ENCODE results near the gene MTCL1.

MTCL1 gene

DNA sequence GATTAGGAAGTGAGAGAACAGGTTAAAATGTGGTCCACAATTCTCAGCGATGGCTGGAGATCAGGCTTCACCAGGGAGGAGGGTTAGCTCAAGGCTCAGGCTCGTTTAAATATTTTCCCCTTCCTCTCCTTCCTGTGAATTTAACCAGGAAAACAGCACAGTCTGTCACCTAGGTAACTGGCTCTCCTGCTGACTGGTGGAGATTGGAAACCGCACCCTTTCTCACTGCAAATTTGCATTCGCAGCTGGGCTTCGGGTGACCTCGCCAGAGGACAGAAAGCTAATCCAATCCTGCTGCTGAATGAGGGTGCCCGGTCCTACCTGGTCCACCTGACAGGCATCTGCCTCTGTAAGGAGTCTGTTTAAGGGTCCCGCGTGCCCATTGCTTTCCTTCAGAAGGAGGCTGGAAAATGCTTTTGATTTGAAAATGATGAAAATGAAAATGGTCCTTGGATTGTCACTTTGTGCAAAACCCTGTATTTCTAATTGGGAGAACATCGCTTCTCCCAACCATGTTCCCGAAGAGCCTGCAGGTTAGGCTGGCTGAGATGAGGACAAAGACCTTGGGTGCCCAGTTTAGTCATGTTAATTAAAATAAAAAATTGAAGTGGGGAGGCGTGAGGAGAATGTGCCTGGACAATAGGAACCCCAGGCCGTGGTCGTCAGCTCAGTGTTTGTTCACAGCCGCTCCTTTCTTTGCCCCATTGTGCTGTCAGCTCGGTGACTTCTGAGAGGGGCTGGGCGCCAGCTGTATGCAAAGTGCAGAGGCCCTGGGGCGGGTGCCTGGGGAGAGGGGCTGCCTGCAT, 43.4 kb upstream of the MTCL1 start:
- no peak for TF ChIP-seq ZFX (IDR thresholded peaks at IDR 0.05)
- TF ChIP-seq, protein P1, sequence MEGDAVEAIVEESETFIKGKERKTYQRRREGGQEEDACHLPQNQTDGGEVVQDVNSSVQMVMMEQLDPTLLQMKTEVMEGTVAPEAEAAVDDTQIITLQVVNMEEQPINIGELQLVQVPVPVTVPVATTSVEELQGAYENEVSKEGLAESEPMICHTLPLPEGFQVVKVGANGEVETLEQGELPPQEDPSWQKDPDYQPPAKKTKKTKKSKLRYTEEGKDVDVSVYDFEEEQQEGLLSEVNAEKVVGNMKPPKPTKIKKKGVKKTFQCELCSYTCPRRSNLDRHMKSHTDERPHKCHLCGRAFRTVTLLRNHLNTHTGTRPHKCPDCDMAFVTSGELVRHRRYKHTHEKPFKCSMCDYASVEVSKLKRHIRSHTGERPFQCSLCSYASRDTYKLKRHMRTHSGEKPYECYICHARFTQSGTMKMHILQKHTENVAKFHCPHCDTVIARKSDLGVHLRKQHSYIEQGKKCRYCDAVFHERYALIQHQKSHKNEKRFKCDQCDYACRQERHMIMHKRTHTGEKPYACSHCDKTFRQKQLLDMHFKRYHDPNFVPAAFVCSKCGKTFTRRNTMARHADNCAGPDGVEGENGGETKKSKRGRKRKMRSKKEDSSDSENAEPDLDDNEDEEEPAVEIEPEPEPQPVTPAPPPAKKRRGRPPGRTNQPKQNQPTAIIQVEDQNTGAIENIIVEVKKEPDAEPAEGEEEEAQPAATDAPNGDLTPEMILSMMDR (conservative IDR thresholded peaks at IDR 0.05): no peak
- H3K27ac ChIP-seq: no peak overlapping the region

- no peak overlapping the region for H3K27ac ChIP-seq
- TF ChIP-seq ZFX (IDR thresholded peaks at IDR 0.05): no peak
- TF ChIP-seq, protein P1 (conservative IDR thresholded peaks at IDR 0.05): no peak
These were observed 42.6 kb upstream of the MTCL1 start for GRCh38 chr18:8662560-8663255.

- TF ChIP-seq, protein P1 (conservative IDR thresholded peaks at IDR 0.05): no peak
- no peak for TF ChIP-seq ZFX (IDR thresholded peaks at IDR 0.05)
- no peak overlapping the region for H3K27ac ChIP-seq
These were observed 37.5 kb upstream of the MTCL1 start for GRCh38 chr18:8667846-8668245.

- TF ChIP-seq, protein P1 (conservative IDR thresholded peaks at IDR 0.05): no peak
- no peak for TF ChIP-seq ZFX (IDR thresholded peaks at IDR 0.05)
- H3K27ac ChIP-seq: no peak overlapping the region
These were observed 37.0 kb upstream of the MTCL1 start for GRCh38 chr18:8668381-8668780.

DNA sequence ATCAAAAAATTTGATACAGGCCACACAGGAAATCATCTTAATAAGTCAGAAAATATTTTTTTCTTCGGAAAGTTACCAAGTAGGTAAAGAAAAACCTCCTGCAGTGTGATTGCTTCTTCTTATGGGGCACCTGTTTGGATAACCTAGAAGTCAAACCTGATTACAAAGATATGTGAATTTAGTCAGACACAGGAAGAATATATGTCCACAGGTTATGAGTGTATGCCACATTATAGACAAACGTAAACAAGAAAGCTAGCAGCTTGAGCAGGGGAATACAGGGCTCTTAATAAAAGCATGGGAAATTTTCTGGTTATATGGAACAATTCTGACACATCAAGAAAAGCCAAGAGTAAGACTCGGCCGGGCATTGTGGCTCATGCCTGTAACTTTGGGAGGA, 35.8 kb upstream of the MTCL1 start:
- TF ChIP-seq, protein P1 (conservative IDR thresholded peaks at IDR 0.05): no peak
- TF ChIP-seq ZFX (IDR thresholded peaks at IDR 0.05): no peak
- no peak overlapping the region for H3K27ac ChIP-seq

- TF ChIP-seq, protein P1 (conservative IDR thresholded peaks at IDR 0.05): no peak
- no peak for TF ChIP-seq ZFX (IDR thresholded peaks at IDR 0.05)
- H3K27ac ChIP-seq: no peak overlapping the region
These were observed 31.8 kb upstream of the MTCL1 start for GRCh38 chr18:8673256-8674209.
